Middle frontal gyrus (tissue), 1 donor: Measurements from ENCODE around the gene WAPL.

Experiments used
- DNase-seq: peaks from one replicate; pipeline ENCODE4 v3.0.0-alpha.2; 2015; ENCODE audit warnings: low spot score; ENCODE audit errors: extremely low spot score

Gene WAPL

GRCh38 chr10:86411852-86412560, 109.6 kb downstream of the WAPL start:
- no peak for DNase-seq

- DNase-seq, result peak; percentile 33
Measured at GRCh38 chr10:86411281-86411841, 110.2 kb downstream of the WAPL start.

DNA sequence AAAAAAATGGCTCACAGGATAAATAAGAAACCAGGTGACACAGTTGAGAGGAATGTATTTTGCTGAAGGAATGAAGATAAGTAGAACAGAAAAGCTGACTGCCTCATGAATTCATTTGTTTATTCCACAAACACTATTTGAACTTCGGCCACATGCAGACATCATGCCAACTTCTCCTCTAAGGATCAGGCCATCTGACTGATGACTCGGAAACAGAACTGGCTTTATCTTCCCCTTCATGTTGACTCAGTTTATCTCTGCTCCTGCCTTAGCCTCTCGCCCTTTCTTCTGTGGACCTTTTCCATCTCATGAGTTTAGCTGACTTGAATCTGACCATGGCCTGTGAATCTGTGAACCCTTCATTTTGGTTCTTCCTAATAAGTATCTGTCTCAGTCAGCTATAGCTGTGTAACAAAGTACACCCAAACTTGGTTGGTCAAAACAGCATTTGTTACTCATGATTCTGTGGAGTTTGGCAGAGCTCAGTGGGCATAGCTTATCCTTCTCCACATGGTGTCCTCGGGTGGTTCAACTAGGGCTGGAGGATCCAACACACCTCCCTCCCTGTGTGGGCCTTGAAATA, 111.0 kb downstream of the WAPL start:
- no peak for DNase-seq

- DNase-seq, result no peak
Measured at GRCh38 chr10:86409183-86409582, 112.4 kb downstream of the WAPL start.

DNA sequence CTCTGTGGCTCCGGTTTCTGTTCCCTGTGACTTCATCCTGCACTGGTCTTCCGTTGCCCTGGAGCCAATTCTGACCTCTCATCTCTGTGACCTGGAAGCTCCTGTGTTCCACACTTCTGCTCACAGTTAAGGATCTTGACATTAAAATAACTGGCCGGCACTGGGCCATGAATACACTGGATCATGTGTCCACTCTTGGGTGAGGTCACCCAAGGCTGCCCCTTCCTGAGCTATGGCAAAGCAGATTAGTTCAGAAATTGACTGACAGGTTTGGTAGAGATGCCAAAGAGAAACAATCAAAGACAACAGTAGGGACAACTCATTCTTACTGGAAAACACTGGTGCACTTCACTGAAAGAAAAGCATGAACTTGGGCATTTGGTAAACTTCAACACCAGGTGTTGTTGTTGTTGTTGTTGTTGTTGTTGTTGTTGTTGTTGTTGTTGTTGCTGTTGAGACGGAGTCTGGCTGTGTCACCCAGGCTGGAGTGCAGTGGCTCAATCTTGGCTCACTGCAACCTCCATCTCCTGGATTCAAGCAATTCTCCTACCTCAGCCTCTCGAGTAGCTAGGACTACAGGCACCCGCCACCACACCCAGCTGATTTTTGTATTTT, 118.3 kb downstream of the WAPL start:
- no peak for DNase-seq

DNA sequence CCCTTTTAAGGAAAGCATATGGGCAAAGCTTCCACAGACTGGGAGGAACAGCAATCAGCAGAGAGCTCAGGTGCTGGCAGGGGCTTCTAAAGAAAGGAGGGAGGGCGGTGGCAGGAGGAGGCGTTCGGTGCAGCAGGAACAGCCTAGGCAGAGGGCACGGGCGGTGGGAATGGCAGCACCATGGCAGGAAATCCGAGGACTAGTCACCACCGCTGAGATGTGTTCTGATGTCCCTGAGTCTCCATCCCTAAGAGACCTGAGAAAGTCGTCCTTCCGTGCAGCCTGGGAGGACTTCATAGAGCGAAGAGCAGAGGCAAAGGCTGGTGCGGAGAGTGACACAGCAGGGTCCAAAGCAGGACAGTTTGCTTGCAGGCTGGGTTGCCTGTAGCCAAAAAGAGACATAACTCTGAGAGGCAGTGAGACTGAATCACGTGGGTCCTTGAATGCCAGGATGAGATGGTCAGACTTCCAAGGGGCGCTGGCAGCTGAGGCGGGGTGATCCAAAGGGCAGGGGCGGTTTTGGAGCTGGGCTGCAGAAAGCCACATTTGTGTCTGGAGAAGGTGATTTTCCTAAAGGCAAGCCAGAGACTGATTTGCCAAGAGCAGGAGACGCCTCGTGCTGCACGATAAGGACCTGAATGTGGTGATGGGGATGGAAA, 119.2 kb downstream of the WAPL start:
- DNase-seq, result no peak

DNA sequence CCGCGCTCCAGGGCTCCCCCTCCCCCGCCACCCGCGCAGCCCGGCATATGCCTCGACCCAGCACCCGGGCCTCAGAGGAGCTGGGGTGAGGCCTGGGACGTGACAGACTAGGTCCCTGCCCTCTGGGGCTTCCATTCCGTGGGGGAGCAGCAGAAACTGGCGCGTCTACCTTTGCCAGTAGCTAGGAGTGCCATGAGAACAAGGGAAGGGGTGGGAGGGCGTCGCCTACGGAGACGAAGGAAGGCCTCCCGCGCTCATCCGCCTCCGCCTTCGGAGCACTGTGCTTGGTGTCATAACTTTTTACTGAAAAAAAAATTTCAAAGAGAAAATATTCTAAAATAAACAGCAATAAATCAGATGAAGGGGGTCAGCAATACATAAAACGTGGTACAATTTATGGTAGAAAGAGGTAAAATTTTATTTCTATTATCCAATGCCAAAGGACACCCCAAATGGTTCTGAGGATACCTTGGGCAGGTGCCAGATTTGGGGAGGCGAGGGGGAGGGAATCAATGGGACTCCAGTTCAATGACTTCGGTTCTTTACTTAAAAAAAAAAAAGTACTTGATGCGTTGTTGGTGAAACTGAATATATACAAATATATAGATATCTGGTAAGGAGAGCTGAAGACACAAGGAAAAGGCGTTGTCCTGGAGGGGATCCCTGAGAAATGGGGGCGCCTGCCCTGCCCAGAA, 119.9 kb downstream of the WAPL start:
- DNase-seq, result no peak

GRCh38 chr10:86400705-86401587, 120.6 kb downstream of the WAPL start:
- DNase-seq, result no peak

- peak; percentile 91 for DNase-seq
Measured at GRCh38 chr10:86399879-86400704, 121.5 kb downstream of the WAPL start.

DNA sequence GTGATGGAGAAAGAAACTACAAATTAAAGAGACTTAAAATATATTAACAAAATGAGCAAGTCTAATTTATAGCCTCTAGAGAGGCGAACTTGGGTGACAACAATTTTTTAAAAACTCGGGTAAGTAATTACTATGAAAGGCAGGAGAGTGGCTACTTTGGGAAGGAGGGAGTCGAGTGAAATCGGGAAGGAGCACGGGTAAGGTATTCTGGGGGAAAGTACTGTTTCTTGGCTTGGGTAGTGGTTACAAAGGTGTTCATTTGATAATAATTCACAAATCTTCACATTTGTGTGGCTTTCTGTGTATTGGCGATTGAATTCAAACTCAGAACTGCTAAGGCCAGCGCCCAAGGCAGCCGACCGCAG, 122.1 kb downstream of the WAPL start:
- DNase-seq, result no peak

DNA sequence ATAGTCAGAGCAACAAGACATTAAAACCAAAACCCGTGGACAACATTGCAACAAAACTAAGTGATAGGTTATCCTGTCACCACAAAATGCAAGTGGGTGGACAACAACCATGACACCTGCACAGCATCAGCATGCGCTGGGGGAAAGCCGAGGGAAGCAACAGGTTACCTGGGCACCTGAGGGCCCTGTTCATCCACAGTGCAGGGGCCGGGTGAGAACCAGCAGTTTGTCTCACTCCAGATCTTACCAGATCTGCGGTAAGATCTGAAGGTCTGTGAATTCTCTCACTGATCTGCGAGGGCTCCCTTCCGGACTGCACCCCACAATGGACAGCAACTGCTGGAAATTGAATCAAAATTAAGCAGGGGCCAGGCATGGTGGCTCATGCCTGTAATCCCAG, 124.5 kb downstream of the WAPL start:
- DNase-seq, result no peak

DNA sequence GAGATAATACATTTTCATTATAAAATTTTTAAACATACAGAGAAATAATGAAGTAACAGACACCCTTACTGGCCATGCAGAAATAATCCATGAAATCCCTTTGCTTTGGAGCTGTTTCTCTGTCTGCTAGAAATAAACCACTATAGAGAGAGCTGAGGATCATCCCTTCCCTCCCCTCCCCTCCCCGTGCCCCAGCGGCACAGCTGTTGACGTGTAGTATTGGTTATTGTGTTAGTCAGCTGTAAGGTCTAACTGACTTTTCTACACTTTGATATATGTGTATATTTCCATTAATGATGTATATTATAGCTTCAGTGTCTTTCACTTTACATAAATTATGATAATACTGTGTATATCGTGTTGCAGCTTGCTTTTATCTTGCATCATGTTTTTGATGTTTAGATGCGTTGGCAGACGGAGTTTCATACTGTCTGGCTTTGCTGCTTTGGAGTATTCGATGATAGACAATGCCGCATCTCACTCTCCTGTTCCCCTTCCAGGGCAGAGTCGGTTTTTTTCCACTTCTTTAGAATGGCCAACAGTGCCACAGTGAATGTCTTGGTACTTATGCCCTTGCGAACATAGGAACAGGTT, 127.6 kb downstream of the WAPL start:
- no peak for DNase-seq

- no peak for DNase-seq
Measured at GRCh38 chr10:86393362-86393761, 128.2 kb downstream of the WAPL start.

DNA sequence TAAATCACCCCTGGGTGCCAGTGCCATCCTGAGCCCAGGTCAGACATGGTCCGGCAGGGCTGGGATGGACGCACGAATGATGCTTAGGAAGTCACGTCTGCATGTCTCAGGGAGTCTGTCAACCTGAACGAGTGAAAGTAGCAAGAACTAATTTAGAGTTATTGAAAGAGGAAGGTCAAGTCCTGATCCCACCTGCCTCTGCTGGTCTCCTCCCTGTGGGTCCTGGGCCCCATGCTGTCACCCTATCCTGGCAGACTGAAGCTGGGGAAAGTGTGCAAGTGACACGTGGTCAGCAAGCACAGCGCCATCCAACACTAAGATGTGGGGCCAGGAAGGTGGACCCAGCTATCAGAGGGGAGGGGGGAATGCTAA, 128.9 kb downstream of the WAPL start:
- DNase-seq, result no peak

- no peak for DNase-seq
Measured at GRCh38 chr10:86391986-86392722, 129.4 kb downstream of the WAPL start.

GRCh38 chr10:86391236-86391840, 130.3 kb downstream of the WAPL start:
- DNase-seq, result no peak

DNA sequence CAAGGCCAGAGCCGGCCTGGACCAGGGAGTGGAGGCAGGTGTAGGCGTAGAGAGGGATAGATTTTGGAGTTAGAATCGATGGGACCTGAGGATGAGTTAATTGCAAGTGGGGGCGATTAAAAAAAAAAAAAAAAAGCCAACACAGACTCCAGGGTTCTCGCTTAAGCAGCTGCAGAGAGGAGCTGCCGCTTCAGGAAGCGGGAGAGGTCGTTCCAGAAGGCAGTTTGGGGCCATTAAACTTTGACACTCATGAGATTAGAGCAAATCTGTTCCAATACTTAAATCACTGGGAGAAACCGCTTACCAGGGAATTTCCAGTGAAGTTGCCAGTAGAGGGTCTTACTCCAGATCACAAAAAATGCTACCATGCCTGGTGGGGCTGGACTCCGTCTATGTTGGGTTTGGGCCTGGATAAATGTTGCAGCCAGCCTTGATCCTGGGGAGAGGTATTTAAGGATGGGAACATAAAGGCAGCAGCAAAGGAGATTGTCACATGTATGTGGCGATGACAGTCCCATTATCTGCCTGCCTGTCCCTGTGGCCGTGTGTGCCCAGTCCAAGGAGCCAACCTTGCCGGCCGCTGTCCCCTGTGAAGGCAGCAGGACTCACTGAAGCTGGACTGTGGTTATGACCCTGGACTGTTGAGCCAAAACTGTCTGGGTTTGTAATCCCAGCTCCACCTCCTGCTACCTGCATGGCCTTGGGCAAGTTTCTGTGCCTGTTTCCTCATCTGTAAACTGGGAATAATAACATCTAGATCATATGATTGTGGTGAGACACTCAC, 131.1 kb downstream of the WAPL start:
- no peak for DNase-seq
